HG03460 (cell line): ENCODE results near the gene RBM39.
"Not testable (repeated sequence)": the region's sequence is repeated elsewhere in the genome, so short reads cannot be mapped to it uniquely, and the experiment has no call there.

Experiments used
- ATAC-seq: cut with Tn5 transposase; IDR thresholded peaks from one replicate; pipeline ENCODE4 v1.9.1; 2021; ENCODE audit not compliant: unreplicated experiment

The RBM39 gene

GRCh38 chr20:35706591-35707529 is 35.2 kb downstream of the RBM39 start:
- not testable (repeated sequence) for ATAC-seq

- ATAC-seq, result not testable (repeated sequence)
Measured at GRCh38 chr20:35705894-35706293, 36.2 kb downstream of the RBM39 start.

- ATAC-seq, result no peak
Measured at GRCh38 chr20:35704514-35705261, 37.4 kb downstream of the RBM39 start.

GRCh38 chr20:35702824-35703695 is 39.0 kb downstream of the RBM39 start:
- ATAC-seq, result no peak

GRCh38 chr20:35702051-35702823 is 39.8 kb downstream of the RBM39 start:
- no peak for ATAC-seq

- no peak for ATAC-seq
Measured at GRCh38 chr20:35700625-35701148, 41.4 kb downstream of the RBM39 start.

GRCh38 chr20:35699957-35700624 is 42.0 kb downstream of the RBM39 start:
- ATAC-seq, result no peak

GRCh38 chr20:35699127-35699956 is 42.7 kb downstream of the RBM39 start, which contains the start of the genes NFS1 and ROMO1:
Gene NFS1, minus strand, starts transcription at chr20:35699352. Its CDS starts 64 bp downstream, at chr20:35699288.
Gene ROMO1, plus strand, starts transcription at chr20:35699405. Its CDS starts 228 bp downstream, at chr20:35699633.
- peak; percentile 87 for ATAC-seq

- peak; percentile 30 for ATAC-seq
Measured at GRCh38 chr20:35698298-35699126, 43.5 kb downstream of the RBM39 start.

- no peak for ATAC-seq
Measured at GRCh38 chr20:35697696-35698297, 44.3 kb downstream of the RBM39 start.

- no peak for ATAC-seq
Measured at GRCh38 chr20:35695978-35696377, 46.1 kb downstream of the RBM39 start.

- no peak for ATAC-seq
Measured at GRCh38 chr20:35695245-35695749, 46.8 kb downstream of the RBM39 start.

GRCh38 chr20:35690265-35690664 is 51.8 kb downstream of the RBM39 start:
- ATAC-seq, result no peak

- ATAC-seq, result not testable (repeated sequence)
Measured at GRCh38 chr20:35686872-35687271, 55.2 kb downstream of the RBM39 start.

- not testable (repeated sequence) for ATAC-seq
Measured at GRCh38 chr20:35685368-35685767, 56.7 kb downstream of the RBM39 start.

GRCh38 chr20:35681960-35682359 is 60.1 kb downstream of the RBM39 start:
- no peak for ATAC-seq
